Gastrocnemius medialis (tissue), 4 donors: Measurements from ENCODE around the gene USP6NL.
"Not testable (repeated sequence)": the region's sequence is repeated elsewhere in the genome, so short reads cannot be mapped to it uniquely, and the experiment has no call there.

Experiments
- CTCF ChIP-seq, 5 experiments: fragments of 450-650 bp in 3 of 5; fragments of 200-600 bp in 2 of 5; sonication (generic) in 2 of 5; IDR thresholded peaks in 4 of 5; conservative IDR thresholded peaks in 1 of 5; 1 replicate in 4 of 5; 2 replicates in 1 of 5; pipeline ENCODE4 v1.5.1; 2016 to 2019; ENCODE audit warnings: antibody characterized with exemption in 5 of 5, mild to moderate bottlenecking in 3 of 5, moderate library complexity in 3 of 5
- POLR2A ChIP-seq, 2 donors: fragments of 450-650 bp; IDR thresholded peaks; one replicate each; pipeline ENCODE4 v1.6.1; 2017; ENCODE audit warnings: antibody characterized with exemption in 2 of 2, mild to moderate bottlenecking in 2 of 2, moderate library complexity in 2 of 2

DNA sequence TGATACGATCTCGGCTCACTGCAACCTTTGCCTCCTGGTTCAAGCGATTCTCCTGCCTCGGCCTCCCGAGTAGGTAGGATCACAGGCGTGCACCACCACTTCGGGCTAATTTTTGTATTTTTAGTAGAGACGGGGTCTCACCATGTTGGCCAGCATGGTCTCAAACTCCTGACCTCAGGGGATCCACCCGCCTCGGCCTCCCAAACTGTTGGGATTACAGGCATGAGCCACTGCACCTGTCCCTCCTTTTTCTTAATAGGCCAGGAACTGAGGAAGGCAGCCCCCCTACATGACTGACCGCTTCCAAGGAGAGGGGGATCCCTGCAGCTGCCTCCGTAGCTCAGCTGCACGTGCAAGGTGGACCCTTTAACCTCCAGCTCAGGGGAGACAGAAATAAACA lies 175.0 kb downstream of the USP6NL start:
- TF ChIP-seq CTCF (IDR thresholded peaks at IDR 0.05 in 4 of 5, conservative IDR thresholded peaks at IDR 0.05 in 1 of 5); POLR2A (IDR thresholded peaks at IDR 0.05): not testable (repeated sequence)
